WI38 (cell line): ENCODE results near the gene LENG8.
"Not testable (repeated sequence)": the region's sequence is repeated elsewhere in the genome, so short reads cannot be mapped to it uniquely, and the experiment has no call there.

Experiments used
- H3K4me3 ChIP-seq: 2 replicates; pipeline ENCODE4 v1.5.1; 2011; ENCODE audit warnings: low read depth, mild to moderate bottlenecking, control low read depth, low read length
- TF ChIP-seq, protein P1 (sequence below): IDR thresholded peaks from 2 replicates; pipeline ENCODE4 v1.5.1; 2012; ENCODE audit warnings: low read depth, mild to moderate bottlenecking, control low read depth, low read length

LENG8 gene

GRCh38 chr19:54463531-54464043 lies 14.6 kb downstream of the LENG8 start, which contains the start of gene LENG9:
Gene LENG9, minus strand, starts transcription at chr19:54463778. Its CDS starts 252 bp downstream, at chr19:54463526.
- TF ChIP-seq, protein P1, sequence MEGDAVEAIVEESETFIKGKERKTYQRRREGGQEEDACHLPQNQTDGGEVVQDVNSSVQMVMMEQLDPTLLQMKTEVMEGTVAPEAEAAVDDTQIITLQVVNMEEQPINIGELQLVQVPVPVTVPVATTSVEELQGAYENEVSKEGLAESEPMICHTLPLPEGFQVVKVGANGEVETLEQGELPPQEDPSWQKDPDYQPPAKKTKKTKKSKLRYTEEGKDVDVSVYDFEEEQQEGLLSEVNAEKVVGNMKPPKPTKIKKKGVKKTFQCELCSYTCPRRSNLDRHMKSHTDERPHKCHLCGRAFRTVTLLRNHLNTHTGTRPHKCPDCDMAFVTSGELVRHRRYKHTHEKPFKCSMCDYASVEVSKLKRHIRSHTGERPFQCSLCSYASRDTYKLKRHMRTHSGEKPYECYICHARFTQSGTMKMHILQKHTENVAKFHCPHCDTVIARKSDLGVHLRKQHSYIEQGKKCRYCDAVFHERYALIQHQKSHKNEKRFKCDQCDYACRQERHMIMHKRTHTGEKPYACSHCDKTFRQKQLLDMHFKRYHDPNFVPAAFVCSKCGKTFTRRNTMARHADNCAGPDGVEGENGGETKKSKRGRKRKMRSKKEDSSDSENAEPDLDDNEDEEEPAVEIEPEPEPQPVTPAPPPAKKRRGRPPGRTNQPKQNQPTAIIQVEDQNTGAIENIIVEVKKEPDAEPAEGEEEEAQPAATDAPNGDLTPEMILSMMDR, result no peak
- H3K4me3 ChIP-seq, result peak within 1 kb of the TSS; percentile 59

DNA sequence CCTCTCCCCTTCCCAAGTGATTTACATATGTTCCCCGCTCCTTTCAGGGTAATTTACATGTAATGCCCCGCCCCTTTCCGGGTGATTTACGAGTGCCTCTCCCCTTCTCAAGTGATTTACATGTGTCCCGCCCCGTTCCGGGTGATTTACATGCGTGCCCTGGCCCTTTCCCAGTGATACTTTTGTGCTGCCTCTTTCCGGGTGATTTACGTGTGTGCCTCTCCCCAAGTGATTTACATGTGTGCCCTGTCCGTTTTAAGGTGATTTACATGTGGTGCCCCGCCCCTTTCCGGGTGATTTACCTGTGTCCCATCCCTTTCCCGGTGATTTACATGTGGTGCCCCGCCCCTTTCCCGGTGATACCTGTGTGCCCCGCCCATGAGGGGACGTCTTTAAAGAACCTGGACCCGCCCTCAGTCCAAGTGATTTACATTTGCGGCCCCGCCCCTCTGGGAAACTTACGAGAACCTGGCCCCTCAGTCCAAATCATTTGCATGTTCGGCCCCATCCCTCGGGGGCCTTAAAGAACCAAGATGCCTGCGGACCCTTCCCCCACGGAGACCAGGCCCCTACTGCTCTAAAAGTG lies 15.1 kb downstream of the LENG8 start:
- H3K4me3 ChIP-seq, result peak overlapping the region; percentile 59
- TF ChIP-seq, protein P1, result no peak

DNA sequence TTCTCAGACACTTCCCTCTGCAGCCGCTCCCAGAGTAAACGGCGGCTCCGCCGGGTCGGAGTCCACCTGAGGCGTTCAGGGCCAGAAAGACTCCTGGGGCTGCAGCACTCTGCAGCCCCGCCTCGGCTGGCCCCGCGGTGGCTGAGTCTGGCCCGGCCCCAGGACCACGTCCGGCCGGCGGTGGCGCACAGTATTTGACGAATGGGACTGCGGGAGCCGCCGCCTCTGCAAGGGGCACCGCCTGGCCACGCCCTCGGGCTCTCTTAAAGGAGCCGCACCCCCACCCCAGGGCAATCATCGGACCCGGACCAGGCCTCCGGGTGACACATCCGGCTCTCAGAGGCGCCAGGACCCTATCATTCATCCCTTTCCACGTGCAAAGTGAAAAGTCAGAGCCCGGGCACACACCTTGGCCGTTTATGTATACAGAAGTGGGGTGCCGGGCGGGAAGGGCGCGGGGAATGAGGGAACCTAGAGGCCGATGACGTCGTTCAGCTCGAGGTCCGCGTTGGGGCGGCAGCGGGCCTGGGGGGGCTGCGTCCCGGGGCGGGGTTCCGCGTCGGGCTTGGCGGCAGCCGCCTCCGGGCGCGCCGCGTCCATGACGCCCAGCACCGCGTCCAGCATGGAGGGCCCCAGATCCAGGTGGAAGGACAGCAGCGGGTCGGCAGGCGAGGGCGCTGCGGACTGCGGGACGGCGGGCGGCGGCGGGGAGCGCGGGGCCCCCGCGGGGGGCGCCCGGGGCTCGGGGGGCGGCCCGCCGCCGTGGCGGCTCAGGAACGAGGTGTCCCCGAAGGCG lies 15.8 kb downstream of the LENG8 start:
- peak overlapping the region; percentile 59 for H3K4me3 ChIP-seq
- TF ChIP-seq, protein P1, result no peak

- H3K4me3 ChIP-seq, result no peak overlapping the region
- TF ChIP-seq, protein P1, result no peak
Observed at GRCh38 chr19:54465426-54466109, 16.6 kb downstream of the LENG8 start.

DNA sequence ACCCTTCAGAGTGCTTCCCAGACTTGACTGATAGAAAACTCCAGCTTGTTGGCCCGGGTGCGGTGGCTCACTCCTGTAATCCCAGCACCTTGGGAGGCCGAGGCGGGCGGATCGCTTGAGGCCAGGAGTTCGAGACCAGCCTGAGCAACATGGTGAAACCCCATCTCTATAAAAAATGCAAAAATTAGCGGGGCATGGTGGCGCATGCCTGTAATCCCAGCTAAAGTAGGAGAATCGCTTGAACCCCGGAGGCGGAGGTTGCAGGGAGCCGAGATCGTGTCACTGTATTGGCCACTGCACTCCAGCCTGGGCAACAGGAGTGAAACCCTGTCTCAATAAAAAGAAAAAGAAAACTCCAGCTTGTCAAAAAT lies 17.1 kb downstream of the LENG8 start:
- H3K4me3 ChIP-seq, result not testable (repeated sequence)

GRCh38 chr19:54469496-54469934 lies 20.5 kb downstream of the LENG8 start:
- TF ChIP-seq, protein P1, result no peak
- H3K4me3 ChIP-seq, result no peak overlapping the region

- no peak overlapping the region for H3K4me3 ChIP-seq
Observed at GRCh38 chr19:54470276-54470887, 21.4 kb downstream of the LENG8 start.

More at GRCh38 chr19:54470276-54470887, 21.4 kb downstream of the LENG8 start:
- TF ChIP-seq, protein P1, result no peak
